ENCODE data around the gene NLRC3.
A peak's percentile ranks its signal among the peaks of the same experiment; 100 is the strongest.
"Not testable (repeated sequence)": the region's sequence is repeated elsewhere in the genome, so short reads cannot be mapped to it uniquely, and the experiment has no call there.

Gene NLRC3

DNA sequence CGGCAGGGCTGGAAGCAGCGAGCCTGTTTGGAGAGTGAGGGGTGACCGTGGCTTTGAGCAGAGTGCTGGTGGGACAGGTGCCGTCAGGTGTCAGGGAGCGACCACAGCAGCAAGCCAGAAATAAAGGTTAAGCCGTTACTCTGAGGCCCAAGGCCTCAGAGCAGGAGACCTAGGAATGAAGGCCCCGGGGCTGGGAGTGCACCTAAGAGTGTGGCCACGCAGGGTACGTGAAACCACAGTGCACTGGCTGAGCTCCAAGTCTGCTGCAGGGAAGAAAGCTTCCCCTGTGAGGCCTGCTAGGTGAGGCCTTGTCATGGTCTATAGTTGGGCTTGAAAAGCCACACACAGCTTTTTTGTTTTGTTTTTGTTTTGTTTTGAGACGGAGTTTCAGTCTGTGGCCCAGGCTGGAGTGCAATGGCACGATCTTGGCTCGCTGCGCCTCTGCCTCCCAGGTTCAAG lies 67.7 kb downstream of the NLRC3 start:
- DNase-seq (ENCODE audit: low read depth) = no peak
- H3K4me3 ChIP-seq (replicated peaks; ENCODE audit: low read depth, low read length) = no peak overlapping the region
- TF ChIP-seq, protein P1, sequence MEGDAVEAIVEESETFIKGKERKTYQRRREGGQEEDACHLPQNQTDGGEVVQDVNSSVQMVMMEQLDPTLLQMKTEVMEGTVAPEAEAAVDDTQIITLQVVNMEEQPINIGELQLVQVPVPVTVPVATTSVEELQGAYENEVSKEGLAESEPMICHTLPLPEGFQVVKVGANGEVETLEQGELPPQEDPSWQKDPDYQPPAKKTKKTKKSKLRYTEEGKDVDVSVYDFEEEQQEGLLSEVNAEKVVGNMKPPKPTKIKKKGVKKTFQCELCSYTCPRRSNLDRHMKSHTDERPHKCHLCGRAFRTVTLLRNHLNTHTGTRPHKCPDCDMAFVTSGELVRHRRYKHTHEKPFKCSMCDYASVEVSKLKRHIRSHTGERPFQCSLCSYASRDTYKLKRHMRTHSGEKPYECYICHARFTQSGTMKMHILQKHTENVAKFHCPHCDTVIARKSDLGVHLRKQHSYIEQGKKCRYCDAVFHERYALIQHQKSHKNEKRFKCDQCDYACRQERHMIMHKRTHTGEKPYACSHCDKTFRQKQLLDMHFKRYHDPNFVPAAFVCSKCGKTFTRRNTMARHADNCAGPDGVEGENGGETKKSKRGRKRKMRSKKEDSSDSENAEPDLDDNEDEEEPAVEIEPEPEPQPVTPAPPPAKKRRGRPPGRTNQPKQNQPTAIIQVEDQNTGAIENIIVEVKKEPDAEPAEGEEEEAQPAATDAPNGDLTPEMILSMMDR (IDR thresholded peaks at IDR 0.05; ENCODE audit: low read length, missing control alignments) = no peak

DNA sequence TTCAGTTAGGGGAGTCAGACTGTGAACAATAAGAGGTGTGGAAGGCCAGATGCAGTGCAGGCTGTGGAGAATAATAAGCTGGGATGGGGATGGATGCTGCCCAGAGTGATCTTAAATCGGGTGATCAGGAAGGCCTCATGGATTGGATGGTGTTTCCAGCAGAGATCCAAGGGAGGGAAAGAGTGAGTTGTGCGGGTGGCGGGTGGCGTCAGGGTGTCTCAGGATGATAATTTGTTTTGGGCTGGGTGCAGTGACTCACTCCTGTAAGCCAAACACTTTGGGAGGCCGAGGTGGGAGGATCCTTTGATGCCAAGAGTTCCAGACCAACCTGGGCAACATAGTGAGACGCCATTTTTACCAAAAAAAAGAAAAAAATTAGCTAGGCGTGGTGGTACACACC lies 68.5 kb downstream of the NLRC3 start:
- TF ChIP-seq, protein P1 (IDR thresholded peaks at IDR 0.05; ENCODE audit: low read length, missing control alignments) = no peak
- DNase-seq (ENCODE audit: low read depth) = no peak
- H3K4me3 ChIP-seq (replicated peaks; ENCODE audit: low read depth, low read length) = no peak overlapping the region

DNA sequence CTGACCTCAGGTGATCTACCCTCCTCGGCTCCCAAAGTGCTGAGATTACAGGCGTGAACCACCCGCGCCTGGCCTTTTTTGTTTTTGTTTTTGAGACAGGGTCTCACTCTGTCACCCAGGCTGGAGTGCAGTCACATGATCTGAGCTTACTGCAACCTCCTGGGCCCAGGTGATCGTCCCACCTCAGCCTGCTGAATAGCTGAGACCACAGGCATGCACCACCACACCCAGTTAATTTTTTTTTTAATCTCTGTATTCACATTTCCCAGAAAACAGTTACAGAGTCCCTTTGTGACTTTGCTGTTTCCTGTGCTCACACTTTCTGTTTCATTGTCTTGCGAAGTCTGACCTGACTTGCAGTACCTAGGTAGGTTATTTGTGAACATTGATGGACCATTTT lies 73.7 kb downstream of the NLRC3 start:
- no peak overlapping the region for H3K4me3 ChIP-seq (replicated peaks; ENCODE audit: low read depth, low read length)
- TF ChIP-seq, protein P1 (IDR thresholded peaks at IDR 0.05; ENCODE audit: low read length, missing control alignments) = no peak
- DNase-seq (ENCODE audit: low read depth) = no peak

DNA sequence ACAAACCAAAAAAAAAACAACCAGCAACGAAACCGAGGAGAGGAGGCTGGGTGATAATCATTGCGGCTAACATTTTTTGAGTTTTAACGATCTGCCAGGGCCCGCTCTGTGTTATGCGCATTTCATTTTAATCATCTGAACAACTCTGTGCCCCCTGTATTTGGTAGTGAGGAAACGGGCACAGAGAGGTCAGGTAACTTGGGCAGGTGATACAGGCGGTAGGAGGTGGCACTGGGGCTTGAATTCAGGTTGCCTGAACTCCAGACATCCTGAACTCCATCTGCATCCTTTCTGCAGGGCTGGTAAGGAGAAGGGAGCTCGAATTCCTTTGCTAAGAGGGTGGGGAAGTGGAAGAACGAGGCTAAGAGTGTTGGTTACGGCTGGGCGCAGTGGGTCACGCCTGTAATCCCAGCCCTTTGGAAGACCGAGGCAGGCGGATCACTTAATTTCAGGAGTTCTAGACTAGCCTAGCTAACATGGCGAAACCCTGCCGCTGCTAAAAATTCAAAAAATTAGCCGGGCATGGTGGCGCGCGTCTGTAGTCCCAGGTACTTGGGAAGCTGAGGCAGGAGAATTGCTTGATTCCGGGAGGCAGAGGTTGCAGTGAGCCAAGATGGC lies 75.3 kb downstream of the NLRC3 start:
- DNase-seq (ENCODE audit: low read depth) = no peak
- peak overlapping the region; percentile 86 for H3K4me3 ChIP-seq (replicated peaks; ENCODE audit: low read depth, low read length)
- TF ChIP-seq, protein P1 (IDR thresholded peaks at IDR 0.05; ENCODE audit: low read length, missing control alignments) = no peak

DNA sequence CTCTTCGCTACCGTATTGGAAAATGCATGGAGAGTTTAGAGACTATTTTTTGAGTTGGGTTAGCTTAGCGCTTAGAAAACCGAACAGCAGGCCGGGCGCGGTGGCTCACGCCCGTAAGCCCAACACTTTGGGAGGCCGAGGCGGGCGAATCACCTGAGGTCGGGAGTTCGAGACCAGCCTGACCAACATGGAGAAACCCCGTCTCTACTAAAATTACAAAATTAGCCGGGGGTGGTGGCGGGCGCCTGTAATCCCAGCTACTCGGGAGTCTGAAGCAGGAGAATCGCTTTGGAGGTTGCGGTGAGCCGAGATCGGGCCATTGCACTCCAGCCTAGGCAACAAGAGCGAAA lies 75.8 kb downstream of the NLRC3 start:
- not testable (repeated sequence) for DNase-seq (ENCODE audit: low read depth)
- H3K4me3 ChIP-seq (replicated peaks; ENCODE audit: low read depth, low read length) = peak overlapping the region; percentile 86

DNA sequence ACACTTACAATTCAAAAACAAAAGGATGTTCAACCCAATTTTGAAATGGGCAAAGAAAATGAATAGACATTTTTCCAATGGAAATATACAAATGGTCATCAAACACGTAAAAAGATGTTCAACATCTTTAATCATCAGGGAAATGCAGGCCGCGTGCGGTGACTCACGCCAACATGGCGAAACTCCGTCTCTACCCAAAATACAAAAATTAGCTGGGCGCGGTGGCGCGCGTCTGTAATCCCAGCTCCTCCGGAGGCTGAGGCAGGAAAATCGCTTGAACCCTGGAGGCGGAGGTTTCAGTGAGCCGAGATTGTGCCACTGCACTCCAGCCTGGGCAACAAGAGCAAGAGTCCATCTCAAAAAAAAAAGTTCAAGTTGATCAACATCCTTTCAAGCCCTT lies 78.2 kb downstream of the NLRC3 start:
- DNase-seq (ENCODE audit: low read depth) = no peak
- TF ChIP-seq, protein P1 (IDR thresholded peaks at IDR 0.05; ENCODE audit: low read length, missing control alignments) = no peak
- no peak overlapping the region for H3K4me3 ChIP-seq (replicated peaks; ENCODE audit: low read depth, low read length)

DNA sequence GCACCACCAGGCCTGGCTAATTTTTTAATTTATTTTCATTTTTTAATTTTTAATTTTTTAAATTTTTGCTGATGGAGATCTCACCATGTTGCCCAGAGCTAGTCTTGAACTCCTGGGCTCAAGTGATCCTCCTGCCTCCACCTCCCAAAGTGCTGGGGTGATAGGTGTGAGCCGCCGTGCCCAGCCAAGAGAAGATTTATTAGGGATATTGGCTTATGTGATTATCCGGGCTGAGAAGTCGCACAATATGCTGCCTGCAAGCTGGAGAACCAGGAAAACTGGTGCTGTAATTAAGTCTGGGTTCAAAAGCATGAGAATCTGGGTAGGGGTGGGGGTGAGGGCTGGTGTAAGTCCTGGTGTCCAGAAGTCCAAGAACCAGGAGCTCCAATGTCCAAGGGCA lies 79.4 kb downstream of the NLRC3 start:
- no peak overlapping the region for H3K4me3 ChIP-seq (replicated peaks; ENCODE audit: low read depth, low read length)
- DNase-seq (ENCODE audit: low read depth) = no peak
- TF ChIP-seq, protein P1 (IDR thresholded peaks at IDR 0.05; ENCODE audit: low read length, missing control alignments) = no peak

Data from fibroblast of pulmonary artery (primary cell).